Erythroblast (primary cell): ENCODE results near the gene CD47.

ENCODE experiments used
- GATA1 ChIP-seq: IDR thresholded peaks from 2 replicates; pipeline ENCODE4 v1.6.1; 2011; ENCODE audit warnings: low read depth, mild to moderate bottlenecking, control low read depth, low read length, moderate library complexity
- POLR2A ChIP-seq: IDR thresholded peaks from 2 replicates; pipeline ENCODE4 v1.6.1; 2011; ENCODE audit warnings: mild to moderate bottlenecking, low read length

DNA sequence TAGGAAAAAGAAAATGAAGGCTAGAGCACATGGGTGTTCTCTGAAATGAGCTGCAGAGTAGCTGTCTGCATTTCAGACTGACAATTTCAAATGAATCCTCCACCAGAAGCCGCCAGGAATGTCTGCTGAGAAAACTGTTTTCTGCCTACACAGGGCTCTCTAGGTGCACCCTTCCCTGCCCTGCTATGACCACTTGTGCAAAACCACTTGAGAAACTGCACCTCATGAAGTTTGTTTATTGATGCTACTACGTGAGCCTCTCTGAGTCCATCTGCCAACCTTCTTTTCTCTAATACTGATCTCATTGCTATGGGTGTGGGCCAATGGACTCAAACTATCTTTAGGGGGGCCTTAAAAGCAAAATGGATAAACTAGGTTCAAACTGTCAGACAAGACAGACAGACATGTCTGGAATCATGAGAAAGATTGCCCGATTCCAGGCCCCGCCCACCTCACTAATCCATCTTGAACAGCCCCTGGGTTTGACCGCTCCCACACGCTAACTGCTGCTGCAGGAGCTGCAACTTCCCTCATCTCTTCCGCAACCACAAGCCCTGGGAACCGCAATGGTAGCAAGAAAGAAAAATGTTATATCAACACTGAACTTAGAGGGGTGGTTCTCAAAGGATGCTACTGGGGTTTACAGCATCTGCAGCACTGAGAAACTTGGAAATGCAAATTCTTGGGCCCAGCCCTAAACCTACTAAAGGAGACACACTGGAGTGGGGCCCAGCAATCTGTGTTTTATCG lies 9.0 kb upstream of the CD47 start:
- TF ChIP-seq POLR2A (peak; percentile 38), GATA1 (no peak)
